22Rv1 (cell line): Measurements from ENCODE around the gene SLC40A1.

Experiments used
- CTCF ChIP-seq: fragments of 450-650 bp; IDR thresholded peaks from 2 replicates; pipeline ENCODE4 v1.5.1; 2017; ENCODE audit warnings: mild to moderate bottlenecking
- ZFX ChIP-seq: fragments of 450-650 bp; IDR thresholded peaks from 2 replicates; pipeline ENCODE4 v1.6.1; 2017; ENCODE audit warnings: antibody characterized with exemption, borderline replicate concordance

- TF ChIP-seq CTCF: no peak
- TF ChIP-seq ZFX: no peak
These were observed 19.1 kb downstream of the SLC40A1 start for GRCh38 chr2:189561371-189562038.
